Stimulated activated CD8-positive, alpha-beta memory T cell treated with anti-CD3 and anti-CD28 coated beads, Interleukin-7, amount 100 ng/mL, for 4 hours (primary cell): ENCODE results near the gene FAM163B.

ENCODE experiments used
- DNase-seq, 2 donors: peaks; one replicate each; pipeline ENCODE4 v3.0.0-alpha.2; 2020; ENCODE audit warnings: low read depth in 2 of 2

Gene FAM163B

DNA sequence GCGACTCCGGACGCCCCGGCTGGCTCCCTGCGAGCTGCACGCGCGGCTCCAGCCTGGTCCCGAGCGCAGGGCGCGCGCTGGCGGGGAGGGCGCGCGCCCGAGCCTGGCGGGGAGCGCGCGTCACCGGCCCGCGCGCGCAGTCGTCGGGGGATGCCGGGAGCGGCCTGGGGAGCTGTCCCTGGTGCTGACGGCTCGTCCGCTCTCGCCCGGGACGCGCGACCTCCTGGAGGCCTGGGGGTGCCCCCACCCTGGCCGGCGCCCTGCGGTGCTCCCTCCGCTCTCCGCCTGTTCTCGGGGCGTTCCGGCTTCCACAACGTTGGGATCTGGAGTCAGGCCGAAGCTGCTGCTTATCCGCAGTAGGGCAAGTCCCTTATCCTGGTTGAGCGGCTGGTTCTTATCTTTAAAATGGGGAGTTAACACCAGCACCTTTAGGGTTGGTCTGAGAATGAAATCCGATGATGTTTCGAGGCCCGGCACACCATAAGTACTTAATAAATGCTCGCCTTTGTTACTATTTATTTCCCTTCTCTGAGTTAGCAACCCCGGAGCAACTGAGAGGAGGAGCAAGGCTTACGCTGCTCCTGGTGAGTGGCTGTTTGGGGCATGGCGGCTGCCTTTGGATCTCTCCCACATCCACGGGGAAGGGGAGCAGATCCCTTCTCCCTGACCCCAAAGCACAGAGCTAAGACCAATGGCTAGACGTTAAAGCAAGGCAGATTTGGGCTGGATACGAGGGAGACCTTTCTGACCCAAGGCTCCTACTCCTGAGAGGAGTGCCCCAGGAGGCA lies at the start of gene FAM163B:
TSS of gene FAM163B (minus strand) at position 79 of the 788 bp plus-strand sequence. CDS start 29,166 bp downstream, outside the sequence.
- DNase-seq = no peak

DNA sequence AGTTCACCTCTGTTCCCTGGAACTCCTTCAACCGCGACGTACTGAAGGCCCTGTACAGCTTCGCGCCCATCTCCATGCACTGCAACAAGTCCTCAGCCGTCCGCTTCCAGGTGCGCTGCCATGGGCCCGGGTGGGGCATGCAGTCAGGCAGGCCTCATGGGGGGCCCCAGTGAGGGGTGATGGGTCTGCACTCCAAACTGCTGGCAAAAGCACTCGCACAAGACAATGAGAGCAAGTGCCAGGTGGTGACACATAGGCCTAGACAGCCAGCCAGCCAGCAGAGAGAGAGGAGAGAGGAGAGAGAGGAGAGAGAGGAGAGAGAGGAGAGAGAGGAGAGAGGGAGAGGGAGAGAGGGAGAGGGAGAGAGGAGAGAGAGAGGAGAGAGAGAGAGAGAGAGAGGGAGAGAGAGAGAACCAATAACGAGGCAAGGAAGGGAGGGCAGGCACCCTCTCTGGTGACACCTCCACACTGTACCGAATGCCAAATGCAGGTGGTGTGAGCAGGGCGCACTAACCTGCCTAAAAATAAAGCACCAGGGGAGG lies 48.0 kb upstream of the FAM163B start:
- DNase-seq = no peak

DNA sequence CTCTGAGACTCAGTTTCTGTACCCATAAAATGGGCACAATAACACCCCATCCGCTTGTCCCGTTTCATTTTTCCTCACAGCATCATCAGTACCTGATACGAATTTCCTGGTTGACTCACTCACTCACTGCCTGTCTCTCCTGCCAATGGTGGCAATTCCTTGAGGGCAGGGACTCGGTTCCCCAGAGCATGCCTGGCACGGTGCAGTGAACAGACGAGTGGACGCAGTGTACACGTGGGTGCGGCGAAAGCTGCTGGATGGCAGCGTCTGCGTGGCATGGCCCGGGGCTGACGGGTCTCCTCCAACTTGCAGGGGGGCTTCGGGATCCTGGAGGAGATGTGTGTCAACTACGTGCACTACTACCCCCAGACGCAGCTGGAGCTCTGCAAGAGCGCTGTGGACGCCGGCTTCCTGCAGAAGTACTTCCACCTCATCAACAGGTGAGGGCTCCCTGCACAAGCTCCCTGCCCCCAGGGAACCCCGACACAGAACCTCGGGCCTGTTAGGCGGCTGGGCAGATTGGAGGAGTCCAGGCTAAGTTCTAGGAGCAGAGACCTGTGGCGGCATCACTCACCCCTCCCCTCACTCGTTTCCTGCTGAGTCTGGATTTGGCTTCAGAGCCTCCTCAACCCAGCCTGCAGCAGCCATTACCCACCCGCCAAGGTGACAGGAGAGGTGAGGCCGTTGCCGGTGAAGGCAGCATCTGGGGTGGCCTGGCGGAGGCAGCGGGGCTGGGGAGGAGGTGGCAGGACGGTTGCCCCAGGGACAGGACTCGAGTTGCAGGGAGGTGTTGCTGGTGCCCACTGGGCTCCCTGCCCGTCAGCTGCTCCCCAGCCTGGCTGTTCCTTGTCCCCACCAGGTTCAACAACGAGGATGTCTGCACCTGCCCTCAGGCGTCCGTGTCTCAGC lies 47.3 kb upstream of the FAM163B start:
- no peak for DNase-seq

DNA sequence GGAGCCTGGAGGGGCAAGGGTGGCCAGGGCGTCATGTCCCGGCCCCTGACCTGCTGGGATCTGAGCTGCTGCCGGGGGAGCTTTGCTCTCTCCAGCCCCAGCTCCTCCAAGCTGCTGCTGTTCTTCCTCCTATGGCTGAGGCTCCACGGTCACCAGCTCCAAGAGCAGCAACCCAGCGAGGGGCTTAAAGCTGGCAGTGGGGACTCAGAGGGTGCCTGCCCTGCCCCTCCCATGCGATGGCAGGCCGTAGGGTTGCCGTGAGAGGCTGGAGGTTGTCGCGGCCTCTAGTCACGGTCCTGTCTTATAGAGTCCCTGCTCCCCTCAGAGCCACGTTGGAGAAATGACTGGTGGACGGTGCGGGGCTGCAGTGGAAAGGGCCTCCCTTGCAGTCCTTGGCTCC lies 46.5 kb upstream of the FAM163B start:
- no peak for DNase-seq

DNA sequence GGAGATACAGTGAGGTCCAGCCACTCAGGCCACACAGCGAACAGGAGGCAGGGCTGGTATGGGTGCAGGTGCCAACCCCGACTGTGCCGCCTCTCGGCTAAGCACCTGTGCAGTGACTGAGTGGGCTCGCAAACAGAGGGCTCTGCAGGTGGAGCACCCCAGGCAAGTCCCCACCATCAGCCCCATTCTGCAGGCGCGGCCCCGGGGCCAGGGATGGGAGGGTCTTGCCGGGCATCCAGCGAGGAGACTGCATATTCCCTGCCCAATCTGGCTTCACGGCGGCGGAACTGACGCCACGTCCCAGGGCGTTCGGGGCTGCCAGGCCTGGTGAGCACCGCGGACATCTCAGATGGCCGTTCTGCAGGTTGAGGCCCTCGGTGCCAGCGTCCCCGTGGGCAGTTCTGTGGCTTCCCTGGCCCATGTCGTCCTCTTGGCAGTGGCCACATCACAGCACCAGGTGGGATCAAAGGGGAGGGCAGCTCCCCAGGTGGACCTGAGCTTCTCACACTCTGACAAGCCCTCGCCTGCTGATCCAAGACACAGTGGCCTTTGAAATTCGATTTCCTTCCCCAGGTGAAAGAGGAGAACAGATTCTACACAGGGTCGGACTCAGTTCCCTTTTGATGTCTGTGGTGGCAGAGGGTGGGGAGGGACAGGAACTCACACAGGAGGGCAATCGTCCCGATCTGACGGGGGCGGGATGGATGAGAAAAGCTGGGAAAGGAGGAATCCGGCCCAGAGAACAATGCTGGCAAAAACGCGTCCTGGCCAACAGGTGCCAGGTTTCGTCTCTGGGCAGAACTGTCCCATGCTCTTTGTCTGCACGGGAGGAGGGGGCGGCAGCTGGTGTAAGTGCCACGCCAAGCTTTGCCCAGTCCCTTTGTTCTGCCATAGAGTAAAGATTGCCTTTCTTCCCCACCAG lies 45.8 kb upstream of the FAM163B start:
- DNase-seq = no peak

DNA sequence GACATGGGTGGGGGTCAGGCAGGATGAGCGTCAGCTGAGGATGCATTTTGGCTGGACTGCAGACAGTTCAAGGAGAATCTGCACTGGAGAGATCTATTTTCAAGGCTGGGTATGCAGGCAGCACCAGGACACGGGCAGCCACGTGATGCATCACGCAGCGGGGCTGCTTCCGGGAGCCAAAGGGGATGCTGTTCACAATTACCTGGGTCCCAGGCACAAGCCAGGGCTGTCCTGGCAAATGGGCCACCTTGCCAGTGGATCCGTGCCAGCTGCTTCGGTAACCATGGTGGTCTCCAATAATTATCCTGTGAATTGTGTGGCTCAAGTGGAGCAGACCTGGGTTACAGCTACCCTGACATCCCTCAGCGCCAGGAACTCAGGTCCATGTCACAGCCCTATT lies 44.4 kb upstream of the FAM163B start:
- DNase-seq = no peak

DNA sequence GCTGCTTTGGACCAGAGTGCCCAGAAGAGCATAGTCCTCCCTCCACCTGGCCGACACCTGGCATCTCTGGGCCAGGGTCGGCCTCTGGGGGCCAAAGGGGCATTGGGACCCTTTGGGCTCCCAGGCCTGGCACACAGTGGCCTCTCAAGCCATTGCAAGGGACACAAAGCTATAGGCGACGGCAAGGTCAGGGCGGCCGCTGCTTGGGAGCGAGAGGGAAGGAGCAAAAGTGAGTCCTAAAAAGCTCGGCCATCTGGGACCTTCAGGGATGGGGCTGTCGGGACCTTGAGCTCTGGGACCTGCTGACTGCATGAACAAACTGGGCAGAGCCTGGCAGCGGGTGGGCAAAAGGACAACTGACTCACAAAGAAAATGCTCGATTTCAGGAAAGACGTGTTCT lies 40.8 kb upstream of the FAM163B start:
- no peak for DNase-seq

DNA sequence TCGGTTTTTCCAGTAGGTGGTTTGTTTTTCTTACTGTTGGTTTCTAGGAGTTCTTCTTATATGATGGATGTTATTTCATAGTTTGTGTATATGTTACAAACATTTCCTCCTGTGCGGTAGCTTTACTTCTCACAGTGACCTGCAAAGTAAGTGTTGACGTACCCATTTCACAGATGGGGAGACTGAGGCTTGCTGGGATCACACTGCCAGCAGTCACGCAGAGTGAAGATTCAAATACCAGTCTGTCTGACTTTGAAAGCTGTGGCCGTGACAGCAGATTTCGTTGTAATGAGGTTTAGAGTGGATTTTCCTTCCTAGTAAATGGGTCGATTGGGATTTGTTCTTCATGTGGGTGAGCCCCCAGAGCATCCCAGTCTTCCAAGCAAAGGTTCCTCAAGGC lies 40.0 kb upstream of the FAM163B start:
- no peak for DNase-seq

DNA sequence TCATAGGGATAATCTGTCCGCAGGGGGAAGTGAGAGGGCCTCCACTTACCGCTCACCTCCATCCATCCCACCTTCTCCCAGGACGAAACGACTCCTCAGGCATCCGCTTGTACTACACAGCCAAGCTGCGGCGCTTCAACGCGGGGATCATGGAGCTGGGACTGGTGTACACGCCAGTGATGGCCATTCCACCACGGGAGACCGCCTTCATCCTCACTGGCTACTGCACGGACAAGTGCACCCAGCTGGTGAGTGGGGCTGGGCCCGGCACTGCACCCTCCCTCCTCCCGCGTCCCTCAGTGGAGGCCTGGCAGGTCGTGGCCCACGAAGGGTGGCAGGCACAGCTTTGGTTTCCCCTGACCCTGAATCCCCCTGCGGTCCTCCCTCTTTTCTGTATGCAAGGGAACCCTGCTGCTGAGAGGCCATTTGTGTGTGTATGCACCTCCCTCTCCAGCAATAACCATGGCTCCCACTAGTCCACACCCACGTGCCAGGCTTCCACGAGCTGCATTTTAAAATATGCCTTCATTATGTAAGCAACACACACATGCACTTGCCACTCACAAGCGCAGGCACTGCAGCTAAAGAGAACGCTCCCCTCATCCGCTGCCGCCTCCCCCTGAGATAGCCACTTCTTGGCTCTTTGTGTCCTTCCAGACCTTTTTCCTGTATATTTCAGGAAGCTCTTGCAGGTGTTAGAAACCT lies 38.7 kb upstream of the FAM163B start:
- no peak for DNase-seq

DNA sequence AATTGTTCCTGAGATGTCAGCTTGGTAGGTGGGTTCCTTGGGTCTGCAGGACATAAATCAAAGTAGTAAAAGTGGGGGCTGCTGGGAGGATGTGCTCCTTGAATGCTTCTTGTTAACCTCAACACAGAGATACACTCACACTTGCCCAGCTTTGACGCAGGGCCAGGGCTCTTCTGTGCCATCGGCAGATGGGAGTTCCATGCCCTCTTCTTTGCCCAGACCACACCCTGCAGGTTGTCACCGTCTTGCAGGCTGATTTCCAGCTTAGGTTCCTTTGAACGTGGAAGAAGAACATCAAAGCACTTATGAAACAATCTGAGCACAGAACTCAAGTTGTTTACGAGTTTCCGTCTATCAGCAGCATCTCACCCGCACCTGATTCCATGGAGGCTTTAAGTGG lies 38.0 kb upstream of the FAM163B start:
- DNase-seq = no peak

DNA sequence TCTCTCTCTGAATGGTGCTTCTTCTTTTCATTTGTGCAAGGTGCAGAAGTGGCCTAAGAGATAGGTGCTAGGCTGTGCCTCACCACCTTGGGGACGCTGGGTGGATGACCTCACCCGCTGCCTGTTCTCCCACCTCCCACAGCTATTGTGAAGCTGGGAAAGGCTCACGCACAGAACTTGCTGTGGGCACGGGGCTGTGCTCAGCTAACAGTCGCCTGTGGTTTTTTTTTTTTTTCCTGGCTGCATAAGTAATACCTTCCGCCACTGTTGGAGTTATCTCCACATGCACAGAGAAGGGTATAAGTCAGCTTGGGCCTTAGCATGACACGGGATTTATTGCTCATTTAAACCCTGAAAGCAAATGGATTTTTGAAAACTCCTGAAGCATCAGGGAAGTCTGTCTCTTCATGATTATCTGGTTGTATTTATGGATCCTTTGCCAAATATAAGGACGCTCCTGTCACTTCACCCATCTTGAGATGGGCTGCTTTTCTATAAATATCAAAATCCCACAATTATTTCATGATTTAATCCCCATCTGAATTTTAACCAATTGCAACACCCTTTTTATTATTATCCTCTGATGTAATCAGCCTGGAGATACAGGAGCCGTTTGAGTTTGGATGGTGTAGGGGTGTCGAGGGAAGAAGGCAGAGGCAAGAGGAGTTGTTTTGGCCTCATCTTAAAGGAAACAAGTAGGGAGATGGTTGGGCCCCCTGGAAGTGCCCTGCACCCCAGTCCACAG lies 36.0 kb upstream of the FAM163B start:
- DNase-seq = no peak

DNA sequence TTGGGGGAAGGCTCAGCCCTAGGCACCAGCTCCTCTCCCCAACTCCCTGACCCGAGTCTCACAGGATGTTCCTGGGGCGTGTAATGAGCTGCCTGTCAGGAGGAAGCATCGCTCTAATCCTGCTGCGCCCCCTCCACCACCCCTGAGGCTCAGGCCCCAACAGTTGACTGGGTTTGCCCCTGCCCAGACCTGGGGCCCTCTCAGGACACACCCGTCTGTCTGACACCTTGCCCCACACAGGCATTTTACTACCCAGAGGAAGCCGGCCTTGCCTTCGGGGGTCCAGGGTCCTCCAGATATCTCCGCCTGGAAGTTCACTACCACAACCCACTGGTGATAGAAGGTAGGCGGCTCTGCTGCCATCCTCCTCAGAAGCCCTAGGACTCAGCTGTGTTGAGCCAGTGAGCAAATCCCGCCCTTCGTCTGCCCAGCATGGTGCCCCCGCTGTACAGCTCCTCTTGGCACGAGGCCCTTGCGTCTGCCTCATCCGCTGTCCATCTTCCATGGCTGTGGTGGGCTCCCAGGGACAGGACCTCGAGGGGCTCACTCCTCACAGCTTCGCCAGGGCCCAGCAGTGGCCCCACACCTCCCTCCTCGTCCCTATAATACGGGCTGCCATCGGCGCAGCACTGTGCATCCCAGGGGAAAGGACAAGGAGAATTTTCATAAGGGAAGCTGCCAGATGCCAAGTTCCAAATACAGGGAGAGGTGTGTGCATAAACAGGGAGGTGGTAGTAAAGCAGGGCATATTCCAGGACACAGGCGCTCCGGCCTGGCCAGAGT lies 35.0 kb upstream of the FAM163B start:
- no peak for DNase-seq

DNA sequence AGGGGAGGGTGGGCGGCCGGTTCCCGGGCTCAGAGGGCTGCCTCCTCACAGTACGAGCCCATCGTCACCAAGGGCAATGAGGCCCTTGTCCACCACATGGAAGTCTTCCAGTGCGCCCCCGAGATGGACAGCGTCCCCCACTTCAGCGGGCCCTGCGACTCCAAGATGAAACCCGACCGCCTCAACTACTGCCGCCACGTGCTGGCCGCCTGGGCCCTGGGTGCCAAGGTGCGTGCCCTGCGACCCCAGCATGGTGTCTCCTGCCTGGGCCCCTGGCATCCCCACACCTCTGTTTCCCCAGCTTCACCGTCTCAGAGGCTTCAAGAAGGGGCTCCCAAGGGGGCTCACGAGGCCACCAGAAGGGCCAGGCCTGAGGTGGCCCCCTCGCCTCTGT lies 34.2 kb upstream of the FAM163B start:
- no peak for DNase-seq

DNA sequence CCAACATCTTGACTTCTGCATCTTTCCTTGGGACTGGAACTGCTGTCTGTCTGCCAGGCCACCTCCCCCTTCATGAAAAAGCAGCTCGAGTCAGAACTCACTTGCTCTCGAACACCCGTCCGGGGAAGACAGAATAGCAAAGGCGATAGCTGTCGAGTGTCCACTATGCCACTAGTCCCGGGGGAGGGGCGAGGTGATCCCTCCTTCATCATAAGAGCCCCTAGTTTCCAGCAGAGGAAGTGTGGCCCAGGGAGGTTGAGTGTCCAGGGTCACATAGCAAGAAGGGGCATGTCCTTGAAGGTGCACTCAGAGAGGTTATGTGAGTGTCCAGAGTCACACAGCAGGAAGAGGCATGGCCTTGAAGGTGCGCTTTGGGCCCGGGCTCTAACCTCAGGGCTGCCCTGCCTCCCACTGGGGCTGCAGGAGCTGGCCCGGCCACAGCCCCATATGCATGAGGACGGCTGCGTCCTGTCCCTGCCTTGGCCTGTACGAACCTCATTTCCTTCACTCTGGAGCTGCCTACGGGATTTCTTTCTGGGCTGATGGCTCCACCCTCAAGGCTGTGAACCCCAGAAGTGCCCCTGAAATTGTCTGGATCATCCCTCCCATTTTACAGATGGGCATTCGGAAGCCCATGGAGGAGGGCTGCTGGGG lies 33.6 kb upstream of the FAM163B start:
- no peak for DNase-seq

DNA sequence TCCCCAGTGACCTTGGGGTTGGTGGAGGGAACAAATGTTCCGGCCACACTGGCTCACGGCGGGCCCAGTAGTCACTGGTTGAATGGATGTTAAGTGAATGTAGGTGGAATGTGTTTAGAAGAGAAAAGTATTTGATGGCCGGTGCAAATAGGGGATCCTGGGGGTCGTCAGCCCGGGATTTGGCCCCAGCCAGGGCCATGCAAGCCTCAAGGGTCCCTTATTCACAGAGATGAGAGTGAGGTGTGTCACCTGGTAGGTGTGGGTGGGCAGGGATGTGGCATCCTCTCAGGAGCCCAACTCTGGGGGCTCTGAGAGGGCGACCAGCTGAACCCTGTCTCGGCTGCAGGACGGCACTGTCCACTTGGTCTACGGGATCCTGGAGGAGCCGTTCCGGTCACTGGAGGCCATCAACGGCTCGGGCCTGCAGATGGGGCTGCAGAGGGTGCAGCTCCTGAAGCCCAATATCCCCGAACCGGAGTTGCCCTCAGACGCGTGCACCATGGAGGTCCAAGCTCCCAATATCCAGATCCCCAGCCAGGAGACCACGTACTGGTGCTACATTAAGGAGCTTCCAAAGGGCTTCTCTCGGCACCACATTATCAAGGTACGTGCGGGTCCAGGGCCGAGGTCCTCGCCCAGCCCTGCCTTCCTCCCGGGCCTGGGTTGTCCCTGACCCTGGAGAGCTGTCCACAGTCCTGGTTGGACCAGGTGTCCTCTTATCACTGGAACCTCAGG lies 32.8 kb upstream of the FAM163B start:
- DNase-seq = no peak

DNA sequence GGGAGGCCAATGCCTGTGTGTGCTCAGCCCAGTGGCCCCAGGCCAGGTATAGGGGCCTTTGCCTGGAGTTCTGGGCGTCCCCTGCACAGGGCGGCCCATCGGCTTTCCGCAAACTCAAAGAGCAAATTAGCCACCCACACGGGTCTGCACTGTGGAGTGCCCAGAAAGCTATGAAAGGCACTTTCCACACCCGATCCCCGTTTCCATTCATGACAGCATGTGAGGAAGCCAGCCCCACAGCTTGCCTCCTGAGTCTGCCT lies 32.1 kb upstream of the FAM163B start:
- DNase-seq = no peak

DNA sequence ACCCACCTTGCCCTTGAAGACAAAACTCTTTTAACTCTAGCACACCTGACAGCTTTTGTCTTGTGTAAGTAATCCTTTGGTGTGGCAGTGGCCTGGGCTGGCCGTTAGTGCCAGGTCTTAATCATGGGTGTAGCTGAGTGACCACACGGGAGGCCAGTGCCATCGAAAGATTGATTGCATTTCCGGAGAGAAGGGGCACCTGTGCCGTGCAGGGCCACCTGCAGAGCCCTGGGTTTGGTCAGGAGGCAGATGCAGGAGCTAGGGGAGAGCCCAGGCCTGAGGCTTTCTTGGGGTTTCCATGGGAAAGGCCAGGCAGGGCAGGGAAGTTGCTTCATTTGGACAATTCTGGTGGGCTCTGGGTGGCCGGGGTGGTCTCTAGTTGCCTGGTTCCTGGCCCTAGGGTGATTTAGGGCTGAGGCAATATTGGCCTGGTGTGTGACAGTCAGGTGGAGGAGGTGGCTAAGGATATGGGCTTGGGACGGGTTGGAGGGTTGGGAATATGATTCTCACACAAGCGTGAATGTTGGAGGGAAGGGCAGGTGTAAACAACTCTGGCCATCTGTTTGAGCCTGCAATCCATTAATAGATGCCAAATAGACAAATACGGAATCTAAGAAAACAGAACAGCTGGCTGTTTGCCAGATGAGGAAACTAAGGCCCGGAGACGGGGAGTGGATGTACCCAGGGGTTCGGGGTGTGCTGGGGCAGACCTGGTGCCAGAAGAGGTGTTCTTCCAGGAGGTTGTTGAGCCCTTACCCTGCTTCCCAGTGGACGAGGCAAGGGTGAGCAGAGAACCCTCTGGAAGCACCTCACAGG lies 31.6 kb upstream of the FAM163B start:
- DNase-seq = no peak

DNA sequence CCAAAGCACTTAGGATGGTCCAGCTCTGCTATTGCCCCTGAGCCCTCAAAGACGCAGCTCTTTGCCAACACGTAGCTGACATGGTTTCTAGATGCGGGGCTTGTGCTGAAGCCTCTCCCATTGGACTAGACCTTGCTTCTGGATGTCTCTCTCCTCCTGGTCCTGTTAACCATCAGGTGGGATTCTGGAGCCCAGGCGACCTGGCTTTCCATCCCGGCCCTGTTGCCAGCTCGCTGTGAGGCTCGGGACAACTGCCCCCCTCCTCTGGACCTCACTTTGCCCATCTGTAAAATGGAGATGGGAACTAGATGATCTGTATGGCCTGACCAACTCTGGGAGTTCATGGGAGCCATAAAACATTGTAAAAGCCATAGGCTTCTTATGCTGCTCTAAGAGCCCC lies 31.0 kb upstream of the FAM163B start:
- no peak for DNase-seq
